Epithelial cell of prostate (primary cell): Measurements from ENCODE around the gene PCNX2.

Experiments
- DNase-seq: peaks from one replicate; pipeline ENCODE4 v3.0.0-alpha.2; 2011; ENCODE audit warnings: low read depth, low spot score
- H3K27ac ChIP-seq: fragments of 450-650 bp; 2 replicates; pipeline ENCODE4 v1.5.1; 2017; ENCODE audit warnings: mild to moderate bottlenecking

Gene PCNX2

DNA sequence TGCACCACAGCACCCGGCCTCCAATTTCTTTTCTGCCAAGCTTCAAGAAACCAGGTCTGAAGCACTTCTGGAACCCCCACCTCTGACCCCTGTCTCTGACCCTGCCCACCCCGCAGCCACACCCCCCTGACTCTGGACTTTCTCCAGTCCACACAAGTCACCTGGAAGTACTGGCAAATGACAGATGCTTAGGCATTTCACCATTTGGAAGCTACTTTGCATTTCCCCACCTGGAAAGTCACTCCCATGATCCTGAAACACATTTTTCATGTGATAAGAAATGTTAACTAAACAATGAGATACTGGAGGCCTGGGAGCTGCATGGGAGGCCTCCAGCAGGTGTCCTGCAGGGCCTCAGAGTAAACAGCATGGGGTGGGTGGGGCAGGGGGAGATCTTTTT lies 299.4 kb downstream of the PCNX2 start:
- no peak for DNase-seq
- no peak overlapping the region for H3K27ac ChIP-seq

DNA sequence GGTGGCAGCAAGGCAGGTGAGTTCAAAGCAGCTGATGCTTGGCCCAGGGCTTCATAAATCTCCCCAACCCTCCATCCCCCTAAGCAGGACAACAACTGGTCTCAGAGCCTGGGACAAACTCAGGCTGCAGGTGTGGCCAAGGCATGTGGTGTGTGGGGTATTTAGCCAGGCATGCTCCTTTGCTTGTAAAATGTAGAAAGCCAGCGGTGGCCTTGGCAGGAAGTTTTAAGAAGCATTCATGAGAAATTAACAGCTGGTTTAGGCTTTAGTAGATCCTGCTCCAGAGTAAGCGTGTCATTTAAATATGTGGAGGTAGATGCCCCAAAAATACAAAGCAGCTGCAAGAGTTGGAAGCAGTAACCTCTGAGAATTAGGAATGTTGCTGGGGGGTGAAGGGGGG lies 300.3 kb downstream of the PCNX2 start:
- no peak overlapping the region for H3K27ac ChIP-seq

DNA sequence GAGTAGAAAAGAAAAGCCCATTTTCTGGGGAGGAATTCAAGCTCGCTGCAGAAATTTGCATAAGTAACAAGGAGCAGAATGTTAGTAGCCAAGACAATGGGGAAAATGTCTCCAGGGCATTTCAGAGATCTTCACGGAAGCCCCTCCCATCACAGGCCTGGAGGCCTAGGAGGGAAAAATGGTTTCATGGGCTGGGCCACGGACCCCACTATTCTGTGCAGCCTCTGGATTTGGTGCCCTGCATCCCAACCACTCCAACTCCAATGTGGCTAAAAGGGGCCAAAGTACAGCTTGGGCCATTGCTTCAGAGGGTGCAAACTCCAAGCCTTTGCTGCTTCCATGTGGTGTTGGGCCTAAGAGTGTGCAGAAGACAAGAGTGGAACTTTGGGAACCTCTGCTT lies 302.0 kb downstream of the PCNX2 start:
- no peak for DNase-seq
- H3K27ac ChIP-seq = no peak overlapping the region

More for the DNA sequence above, 300.3 kb downstream of the PCNX2 start:
- DNase-seq = no peak

DNA sequence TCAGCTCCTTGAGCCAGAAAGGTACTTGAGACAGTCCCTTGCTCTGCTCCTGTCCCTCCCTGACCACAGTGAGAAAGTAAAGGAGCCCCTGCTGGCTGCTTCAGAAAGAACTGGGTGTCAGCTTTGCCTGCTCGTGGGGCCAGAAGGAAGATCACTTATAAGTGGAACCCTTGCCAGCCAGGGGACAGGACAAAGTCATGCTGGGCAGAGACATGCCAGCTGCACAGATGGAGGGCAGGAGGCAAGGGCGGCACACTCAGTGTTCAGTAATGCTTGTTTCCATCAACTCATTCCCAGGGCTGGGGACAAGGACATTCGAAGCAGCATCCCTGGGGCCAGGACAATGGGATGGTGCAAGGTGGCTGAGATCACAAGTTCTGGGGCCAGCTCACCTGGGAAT lies 303.3 kb downstream of the PCNX2 start:
- H3K27ac ChIP-seq = no peak overlapping the region
- DNase-seq = no peak

DNA sequence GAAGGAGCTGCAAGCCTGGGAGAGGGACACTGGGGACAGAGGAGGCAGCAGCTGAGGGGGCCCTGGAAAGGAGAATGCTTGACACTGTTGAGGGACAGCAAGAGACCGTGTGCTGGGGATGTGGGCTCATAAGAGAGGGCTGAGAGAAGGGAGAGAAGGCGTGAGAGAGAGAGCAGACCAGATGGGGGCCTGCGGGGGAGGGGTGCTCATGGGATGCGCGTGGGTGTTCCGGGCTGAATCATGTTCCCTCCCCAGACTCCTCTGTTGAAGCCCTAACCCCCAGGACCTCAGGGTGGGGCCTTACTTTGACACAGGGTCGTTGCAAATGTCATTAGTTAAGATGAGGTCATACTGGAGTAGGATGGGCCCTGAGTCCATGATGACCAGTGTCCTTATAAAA lies 304.3 kb downstream of the PCNX2 start:
- no peak for DNase-seq
- H3K27ac ChIP-seq = no peak overlapping the region

DNA sequence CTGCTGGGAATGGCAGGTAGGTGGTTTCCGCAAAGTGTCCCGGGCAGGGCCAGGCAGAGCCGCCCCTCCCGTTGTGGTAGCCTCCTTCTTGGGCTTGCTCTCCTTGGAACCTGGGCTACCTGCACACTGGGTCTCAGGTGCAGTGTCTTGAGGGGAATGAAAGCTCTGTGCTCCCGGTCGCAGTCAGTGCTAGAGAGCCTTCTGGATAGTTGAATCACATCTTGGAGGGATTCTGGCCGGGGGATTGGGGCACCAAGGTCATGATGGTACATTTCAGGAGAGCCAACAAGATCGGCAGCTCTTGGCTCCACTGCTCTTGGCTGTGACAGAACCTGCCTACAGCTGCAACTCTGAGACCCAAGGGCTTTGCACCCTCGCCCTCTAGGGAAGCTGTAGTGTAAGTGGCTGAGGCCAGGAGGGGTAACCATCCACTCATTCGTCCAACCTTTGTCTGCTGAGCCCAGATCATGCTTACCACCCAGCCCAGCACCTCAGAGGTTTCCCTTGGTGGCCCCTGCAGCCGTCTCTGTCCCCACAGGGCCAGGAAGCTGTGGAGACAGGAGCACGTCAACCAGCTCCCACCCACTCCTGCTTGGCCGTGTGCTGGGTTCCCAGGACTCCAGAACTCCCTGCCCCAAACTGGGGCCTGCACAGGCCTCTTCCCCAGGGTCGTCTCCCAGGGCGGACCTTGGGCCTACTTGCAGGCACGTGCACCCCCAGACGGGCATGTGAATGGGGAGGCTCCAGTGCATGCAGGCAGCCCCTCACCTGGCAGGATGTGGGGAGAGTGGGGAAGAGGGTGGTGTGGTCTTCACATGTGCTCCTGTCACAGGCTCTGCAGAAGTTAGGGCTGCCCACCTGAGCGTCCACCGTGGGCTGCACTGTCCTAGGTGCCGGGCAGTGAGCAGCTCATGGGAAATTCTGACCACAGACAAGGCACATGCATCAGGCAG lies 305.1 kb downstream of the PCNX2 start:
- H3K27ac ChIP-seq = no peak overlapping the region
- no peak for DNase-seq

DNA sequence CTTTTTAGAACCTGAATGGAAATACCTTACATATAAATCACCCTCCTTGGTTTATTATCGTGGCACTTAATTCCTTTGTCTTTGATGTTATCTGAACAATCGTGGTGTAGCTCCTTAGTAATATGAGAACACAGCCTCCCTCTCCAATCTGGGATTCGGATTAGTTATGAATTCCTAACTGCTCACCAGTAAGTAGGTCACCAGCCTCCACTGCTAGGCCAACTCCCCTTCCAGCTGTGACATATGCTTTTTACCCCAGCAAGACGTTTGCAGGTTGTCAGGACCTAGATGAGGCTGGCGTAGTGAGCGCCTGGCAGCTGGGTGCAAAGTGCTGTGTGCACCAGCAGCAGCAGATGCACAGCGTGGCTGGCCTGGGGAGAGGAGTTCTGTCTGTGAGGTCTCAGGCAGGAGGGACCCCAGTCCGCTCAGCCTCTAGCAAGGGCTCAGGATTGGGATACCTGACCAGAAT lies 306.9 kb downstream of the PCNX2 start:
- DNase-seq = no peak
- H3K27ac ChIP-seq = no peak overlapping the region

DNA sequence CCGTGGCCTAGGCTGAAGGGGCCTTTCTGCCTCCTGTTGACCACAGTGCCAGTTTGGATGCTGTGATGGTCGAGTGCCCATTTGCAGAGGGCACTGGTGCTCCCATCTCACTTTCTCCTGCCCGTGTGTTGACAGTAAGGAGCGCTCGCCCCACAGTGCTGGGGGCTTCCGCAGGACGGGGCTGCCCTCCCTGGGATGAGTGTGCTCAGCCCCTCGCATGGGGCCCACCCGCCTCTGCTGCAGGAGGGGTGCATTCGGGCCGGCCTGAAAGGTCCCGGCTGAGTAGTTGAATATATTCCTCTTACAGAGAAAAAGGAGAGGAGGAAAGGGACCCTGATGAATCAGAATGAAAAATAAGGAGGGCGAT lies 307.8 kb downstream of the PCNX2 start:
- no peak for DNase-seq
- H3K27ac ChIP-seq = no peak overlapping the region

DNA sequence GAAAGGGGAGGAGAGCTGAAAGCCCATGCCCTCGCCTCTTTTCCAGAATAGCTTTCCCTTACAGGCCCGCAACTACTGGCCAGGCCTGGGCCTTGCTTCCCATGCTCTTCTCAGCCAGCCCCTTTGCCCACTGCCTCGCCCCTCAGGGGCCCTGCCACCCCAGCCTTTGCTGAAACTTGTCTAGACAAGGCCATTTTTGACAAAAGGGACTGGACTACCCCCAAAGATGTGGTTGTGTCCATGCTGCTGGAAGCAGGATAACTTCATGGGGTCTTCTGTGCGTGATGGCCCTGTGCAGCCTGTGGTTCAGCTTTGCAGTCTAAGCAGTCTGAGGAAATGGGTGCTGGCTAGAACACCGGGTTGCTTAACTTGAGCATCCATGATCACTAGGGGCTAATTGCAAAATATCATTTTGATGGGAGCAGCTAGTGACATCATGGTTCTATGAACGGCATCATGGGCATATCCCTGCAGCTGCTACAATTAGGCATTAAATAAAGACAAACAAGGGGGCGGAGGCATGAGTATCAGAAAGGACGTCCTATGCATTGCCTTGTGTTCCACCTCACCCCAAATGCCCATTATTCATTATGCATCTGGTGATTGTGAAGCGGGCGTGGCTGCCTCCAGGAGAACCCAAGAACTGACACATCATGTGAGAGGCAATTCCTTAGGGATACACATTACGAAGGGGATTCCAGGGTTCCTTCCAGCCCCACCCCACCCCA lies 308.3 kb downstream of the PCNX2 start:
- DNase-seq = no peak
- no peak overlapping the region for H3K27ac ChIP-seq

DNA sequence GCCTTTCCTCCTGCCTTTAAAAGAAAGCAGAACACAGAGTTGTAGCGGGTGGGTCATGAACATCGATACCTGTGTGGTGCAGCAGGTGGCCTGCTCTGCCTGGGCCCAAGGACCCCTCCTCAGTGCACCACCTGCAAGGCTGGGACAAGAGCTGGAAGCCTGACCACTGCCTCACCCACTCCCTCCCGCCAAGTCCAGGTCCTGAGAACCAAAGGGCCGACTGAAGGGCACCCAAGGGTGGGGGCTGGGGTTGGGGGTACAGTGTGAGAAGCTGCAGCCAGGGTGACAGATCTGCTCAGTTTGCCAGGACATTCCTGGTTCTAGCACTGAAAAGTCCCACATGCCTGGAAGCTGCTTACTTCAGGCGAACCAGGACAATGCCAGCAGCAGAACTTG lies 309.0 kb downstream of the PCNX2 start:
- H3K27ac ChIP-seq = no peak overlapping the region
- no peak for DNase-seq

DNA sequence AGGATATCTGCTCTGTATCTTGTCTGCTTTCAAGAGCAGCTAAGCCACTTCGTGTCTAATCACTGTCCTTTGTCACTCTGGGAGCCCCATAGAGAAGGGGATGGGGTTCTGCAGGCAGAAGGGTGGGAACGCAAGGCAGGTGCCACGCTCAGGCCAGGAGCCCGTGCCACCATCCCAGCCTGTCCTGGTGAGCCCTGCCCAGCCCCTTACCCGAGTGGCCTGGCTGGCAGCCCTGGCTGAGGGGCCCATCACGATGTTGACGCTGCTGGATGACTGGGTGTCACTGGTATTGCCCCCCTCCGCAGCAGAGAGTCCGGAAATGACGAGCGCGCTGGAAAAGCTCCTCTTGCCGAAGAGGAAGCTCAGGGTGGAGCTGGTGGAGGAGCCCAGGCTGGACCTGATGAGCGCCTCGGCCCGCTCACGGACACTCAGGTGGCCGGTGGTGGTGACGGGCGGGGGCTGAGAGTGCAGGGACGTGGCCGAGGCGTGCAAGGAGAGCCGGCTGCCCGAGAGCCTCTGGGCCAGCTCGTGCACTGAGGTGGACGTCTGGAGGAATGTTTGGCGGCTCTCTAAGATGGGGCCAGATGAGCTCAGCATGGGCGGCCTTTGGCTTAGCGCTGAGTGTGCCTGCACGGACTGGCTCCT lies 309.5 kb downstream of the PCNX2 start:
- no peak overlapping the region for H3K27ac ChIP-seq
- DNase-seq = no peak

DNA sequence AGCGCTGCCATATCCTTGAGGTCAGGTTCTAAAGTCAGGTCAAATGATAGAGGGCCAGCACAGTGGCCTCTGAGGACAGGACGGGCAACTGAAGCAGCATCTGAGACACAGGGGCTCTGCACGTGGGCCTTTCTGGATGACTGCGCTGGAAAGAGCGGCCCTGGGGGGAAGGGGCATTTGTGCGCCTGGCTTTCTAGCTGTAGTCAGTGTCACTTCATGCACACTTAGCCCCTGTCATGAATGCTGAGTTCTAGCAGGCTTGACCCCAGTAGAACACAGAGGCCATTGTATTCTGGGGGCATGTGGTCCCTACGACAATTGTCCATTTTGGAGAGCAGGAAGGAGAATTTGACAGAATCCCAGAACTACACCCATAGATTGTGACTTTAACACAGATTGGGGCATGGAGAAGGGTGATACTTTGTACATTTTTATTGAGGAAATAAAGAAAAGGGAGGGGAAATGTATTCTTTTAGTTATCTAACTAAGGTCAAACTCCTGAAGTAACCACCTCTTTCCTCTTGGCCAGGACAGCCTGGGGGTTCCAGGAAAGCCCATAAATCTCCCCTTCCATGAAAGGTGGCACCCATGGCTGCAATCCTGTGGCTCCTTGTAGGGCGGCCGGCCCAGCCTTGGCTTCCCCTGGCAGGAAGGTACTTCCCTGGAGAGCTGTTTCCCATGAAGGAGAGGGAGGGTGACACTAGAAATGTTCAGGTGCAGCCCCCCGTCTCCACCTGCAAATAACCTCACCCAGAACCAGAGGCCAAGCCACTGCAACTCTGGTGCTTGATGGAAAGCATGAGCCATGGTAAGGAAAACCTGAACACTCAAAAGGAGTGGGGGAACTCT lies 310.7 kb downstream of the PCNX2 start:
- DNase-seq = no peak
- no peak overlapping the region for H3K27ac ChIP-seq

DNA sequence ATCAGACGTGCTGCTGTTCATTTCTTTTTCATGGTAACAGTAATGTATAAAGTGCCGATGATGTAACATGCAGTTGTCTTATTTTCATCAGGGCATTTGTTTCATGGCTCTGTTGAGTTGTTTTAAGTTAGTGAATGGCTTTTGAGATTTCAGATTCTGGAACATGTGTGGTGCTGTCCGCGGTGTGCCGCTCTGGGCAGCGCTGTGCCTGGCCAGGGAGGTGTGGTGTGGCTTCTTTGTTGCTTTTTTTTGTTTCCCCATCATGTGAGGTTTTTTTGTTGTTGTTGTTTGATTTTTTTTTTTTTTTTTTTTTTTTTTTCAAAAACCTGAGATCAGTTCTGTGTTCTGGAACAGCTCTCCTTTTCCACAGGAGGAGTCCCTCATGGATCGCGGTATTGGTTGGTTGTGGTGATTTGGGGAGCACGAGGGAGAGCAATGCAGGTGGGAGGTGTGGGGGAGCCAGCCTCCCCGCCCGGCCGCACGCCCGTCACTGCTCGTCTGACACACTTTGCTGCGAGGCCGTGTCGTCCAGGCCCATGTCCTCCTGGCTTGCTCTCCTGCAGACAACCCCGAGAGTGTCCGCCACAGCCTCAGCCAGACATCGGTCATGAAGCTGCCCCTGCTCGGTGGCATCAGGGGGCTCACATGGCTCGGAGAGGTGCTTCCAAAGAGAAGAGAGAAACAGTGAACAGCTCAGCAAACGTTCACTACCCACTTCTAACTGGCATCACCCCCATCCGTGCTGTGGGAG lies 311.5 kb downstream of the PCNX2 start:
- DNase-seq = no peak
- H3K27ac ChIP-seq = no peak overlapping the region

DNA sequence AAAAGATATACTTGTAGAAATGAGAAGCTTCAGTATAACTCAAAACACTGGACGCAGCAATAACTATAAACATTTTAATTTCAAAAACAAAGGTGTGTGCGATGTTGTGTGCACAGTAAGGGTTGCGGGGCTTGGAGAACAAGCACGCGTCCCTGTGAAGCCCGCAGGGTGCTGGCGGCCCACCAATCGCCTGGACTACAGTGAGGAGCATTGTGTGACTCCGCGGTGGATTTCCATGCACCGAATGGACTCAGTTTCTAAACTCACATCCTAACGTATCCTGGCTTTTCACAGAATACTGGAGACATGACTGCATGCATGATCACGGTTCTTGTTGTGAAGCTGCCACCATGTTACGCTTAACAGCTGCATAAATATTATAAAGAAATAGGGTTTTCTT lies 312.1 kb downstream of the PCNX2 start:
- no peak overlapping the region for H3K27ac ChIP-seq

DNA sequence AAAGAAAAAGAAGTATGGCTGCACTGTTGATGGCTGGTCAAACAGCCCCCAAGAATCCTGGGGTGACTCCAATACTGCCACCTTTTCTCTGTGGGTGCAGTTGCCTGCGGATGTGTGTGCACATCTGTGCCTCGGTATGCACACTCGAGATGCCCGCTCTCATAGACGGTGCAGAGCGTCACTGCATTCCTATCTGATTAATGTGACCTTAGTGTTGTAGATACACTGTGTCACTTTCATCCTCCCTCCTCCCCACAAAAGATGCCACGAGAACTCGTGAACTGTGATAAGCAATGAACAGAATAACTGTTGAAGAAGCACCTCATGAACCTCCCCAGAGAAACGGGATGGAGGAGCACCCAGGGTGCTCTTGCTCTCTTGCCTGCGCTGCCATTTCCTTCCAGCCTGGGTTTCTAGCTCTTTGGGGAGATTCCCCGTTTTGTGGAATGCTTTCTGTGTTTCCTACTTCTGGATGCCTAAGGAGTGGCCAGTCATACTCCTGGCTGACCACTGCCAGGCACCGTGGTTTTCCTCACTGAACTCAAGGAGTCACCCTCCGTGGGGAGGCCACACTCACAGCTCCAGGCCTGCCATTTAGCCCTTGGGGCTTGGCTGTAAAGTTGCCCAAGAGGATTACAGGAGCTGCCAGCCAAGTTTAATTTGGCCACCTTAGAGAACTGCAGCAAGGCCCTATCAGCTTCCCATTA lies 313.1 kb downstream of the PCNX2 start:
- DNase-seq = no peak
- H3K27ac ChIP-seq = no peak overlapping the region

More for the DNA sequence above, 312.1 kb downstream of the PCNX2 start:
- no peak for DNase-seq

DNA sequence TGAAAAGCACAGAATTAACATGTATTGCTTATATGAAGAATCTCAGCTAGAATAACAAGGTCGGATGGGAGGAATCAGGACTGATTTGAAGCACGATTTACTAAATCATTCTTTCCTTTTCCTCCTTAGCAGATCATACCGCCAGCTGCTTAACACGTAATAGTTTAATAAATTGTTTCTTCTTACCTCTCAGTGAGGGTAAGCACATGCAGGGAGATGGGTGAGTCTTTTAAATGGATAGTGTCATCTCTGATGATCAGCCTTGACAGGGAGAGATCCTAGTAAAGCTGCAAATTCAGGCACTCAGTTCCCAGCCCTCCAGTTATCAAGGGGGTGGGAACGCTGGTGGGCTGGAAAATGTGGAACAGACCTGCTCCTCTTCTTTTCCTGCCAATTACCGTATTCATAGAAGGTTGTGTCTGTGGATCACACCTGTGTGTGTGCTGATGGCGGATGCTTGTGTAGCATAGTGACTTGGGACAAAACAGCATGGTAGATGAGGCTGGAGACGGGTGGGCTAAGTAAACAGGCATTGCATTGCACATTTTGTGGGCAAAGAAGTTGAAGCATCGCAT lies 314.5 kb downstream of the PCNX2 start:
- no peak overlapping the region for H3K27ac ChIP-seq
- DNase-seq = no peak

DNA sequence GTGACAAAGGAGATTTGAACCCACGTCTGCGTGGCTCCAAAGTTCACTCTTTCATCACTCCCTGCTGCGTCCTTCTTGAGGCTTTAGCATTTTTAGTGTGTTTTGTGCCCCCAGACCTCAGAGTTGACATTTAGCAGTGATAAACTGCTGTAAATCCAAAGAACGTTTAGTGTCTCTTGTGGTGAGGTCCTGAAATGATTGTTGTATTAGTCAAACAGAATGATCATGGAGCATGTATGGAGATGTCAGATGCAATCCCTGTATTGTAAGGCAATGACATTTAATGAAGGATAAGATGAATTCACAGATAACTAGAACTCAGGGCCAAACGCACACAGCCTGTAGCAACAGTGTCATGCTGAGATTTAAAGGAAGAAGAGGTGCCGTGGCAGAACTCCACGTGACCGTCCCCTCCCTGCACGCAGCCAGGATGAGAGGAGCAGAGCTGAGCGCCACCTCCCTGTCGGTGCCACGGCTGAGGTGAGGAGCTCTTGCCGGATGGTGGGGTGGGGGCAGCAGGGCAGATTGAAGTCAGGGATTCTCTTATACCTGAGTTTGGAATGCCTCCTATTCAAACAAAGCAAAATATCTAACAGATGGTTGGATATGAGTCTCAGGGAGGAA lies 315.1 kb downstream of the PCNX2 start:
- DNase-seq = no peak
- no peak overlapping the region for H3K27ac ChIP-seq

DNA sequence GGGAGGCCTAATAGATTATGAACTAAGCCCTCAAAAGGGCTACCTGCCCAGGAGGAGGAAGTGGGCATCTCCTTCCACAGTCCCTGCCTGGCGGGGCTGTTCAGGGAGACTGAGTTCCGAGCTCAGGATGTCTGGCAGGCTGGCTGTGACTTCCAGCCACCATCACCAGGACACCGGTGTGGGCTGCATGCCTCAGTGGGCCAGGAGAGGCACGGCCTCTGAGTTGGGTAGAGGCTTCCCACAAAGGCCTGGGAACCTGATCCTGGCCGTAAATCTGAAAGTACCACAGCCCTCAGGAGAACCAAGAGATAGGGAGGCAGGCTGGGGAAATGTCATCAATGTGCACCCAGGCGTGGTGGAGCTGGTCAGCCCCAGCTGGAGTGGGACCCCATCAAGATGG lies 316.0 kb downstream of the PCNX2 start:
- DNase-seq = no peak
- H3K27ac ChIP-seq = no peak overlapping the region
